HuH-7.5 (cell line): ENCODE data around the gene MBOAT1.
"Not testable (repeated sequence)": the region's sequence is repeated elsewhere in the genome, so short reads cannot be mapped to it uniquely, and the experiment has no call there.

Experiments used
- DNase-seq: peaks from one replicate; pipeline ENCODE4 v3.0.0; 2011; ENCODE audit warnings: low spot score

The MBOAT1 gene

GRCh38 chr6:20172842-20173456, 39.3 kb downstream of the MBOAT1 start:
- no peak for DNase-seq

- no peak for DNase-seq
These were observed 41.7 kb downstream of the MBOAT1 start for GRCh38 chr6:20170455-20171148.

- no peak for DNase-seq
These were observed 42.5 kb downstream of the MBOAT1 start for GRCh38 chr6:20169786-20170185.

- DNase-seq: no peak
These were observed 43.1 kb downstream of the MBOAT1 start for GRCh38 chr6:20169119-20169557.

GRCh38 chr6:20168690-20169089, 43.6 kb downstream of the MBOAT1 start:
- DNase-seq: no peak

GRCh38 chr6:20167601-20168000, 44.7 kb downstream of the MBOAT1 start:
- DNase-seq: no peak

GRCh38 chr6:20166210-20166609, 46.1 kb downstream of the MBOAT1 start:
- no peak for DNase-seq

GRCh38 chr6:20162515-20162914, 49.8 kb downstream of the MBOAT1 start:
- DNase-seq: no peak

- DNase-seq: no peak
These were observed 51.6 kb downstream of the MBOAT1 start for GRCh38 chr6:20160541-20161283.

GRCh38 chr6:20159781-20160540, 52.3 kb downstream of the MBOAT1 start:
- no peak for DNase-seq

GRCh38 chr6:20159098-20159497, 53.2 kb downstream of the MBOAT1 start:
- DNase-seq: no peak

GRCh38 chr6:20158676-20159075, 53.6 kb downstream of the MBOAT1 start:
- no peak for DNase-seq

GRCh38 chr6:20156824-20157223, 55.4 kb downstream of the MBOAT1 start:
- no peak for DNase-seq

GRCh38 chr6:20154753-20155152, 57.5 kb downstream of the MBOAT1 start:
- DNase-seq: no peak

GRCh38 chr6:20153194-20153593, 59.1 kb downstream of the MBOAT1 start:
- DNase-seq: no peak

- DNase-seq: no peak
These were observed 63.8 kb downstream of the MBOAT1 start for GRCh38 chr6:20148433-20148832.

GRCh38 chr6:20147469-20147868, 64.8 kb downstream of the MBOAT1 start:
- DNase-seq: no peak

- DNase-seq: not testable (repeated sequence)
These were observed 65.4 kb downstream of the MBOAT1 start for GRCh38 chr6:20146831-20147230.

- no peak for DNase-seq
These were observed 66.0 kb downstream of the MBOAT1 start for GRCh38 chr6:20146291-20146690.

- DNase-seq: no peak
These were observed 69.4 kb downstream of the MBOAT1 start for GRCh38 chr6:20142866-20143265.

GRCh38 chr6:20141931-20142330, 70.3 kb downstream of the MBOAT1 start:
- DNase-seq: no peak
